ENCODE measurements around the gene SCAF1.
"Not testable (repeated sequence)": the region's sequence is repeated elsewhere in the genome, so short reads cannot be mapped to it uniquely, and the experiment has no call there.

The SCAF1 gene

GRCh38 chr19:49615861-49616260 lies 26.1 kb upstream of the SCAF1 start:
- DNase-seq: no peak

- DNase-seq: no peak
Observed at GRCh38 chr19:49616532-49616931, 25.5 kb upstream of the SCAF1 start.

- no peak for DNase-seq
Observed at GRCh38 chr19:49616945-49617344, 25.1 kb upstream of the SCAF1 start.

GRCh38 chr19:49617860-49618259 lies 24.1 kb upstream of the SCAF1 start:
- not testable (repeated sequence) for DNase-seq

GRCh38 chr19:49624967-49625910 lies 16.8 kb upstream of the SCAF1 start:
- no peak for DNase-seq

- no peak for DNase-seq
Observed at GRCh38 chr19:49626226-49626625, 15.8 kb upstream of the SCAF1 start.

GRCh38 chr19:49629659-49630058 lies 12.3 kb upstream of the SCAF1 start:
- no peak for DNase-seq

GRCh38 chr19:49631014-49631588 lies 10.9 kb upstream of the SCAF1 start:
- peak in 1 of 51 donors; percentile 25 for DNase-seq

- DNase-seq: no peak
Observed at GRCh38 chr19:49631610-49632192, 10.3 kb upstream of the SCAF1 start.

- DNase-seq: no peak
Observed at GRCh38 chr19:49632576-49632975, 9.4 kb upstream of the SCAF1 start.

- not testable (repeated sequence) for DNase-seq
Observed at GRCh38 chr19:49633273-49633672, 8.7 kb upstream of the SCAF1 start.

- peak in 1 of 51 donors; percentile 15 for DNase-seq
Observed at GRCh38 chr19:49635530-49636232, 6.3 kb upstream of the SCAF1 start.

GRCh38 chr19:49636233-49636932 lies 5.6 kb upstream of the SCAF1 start:
- DNase-seq: no peak

GRCh38 chr19:49637821-49638738 lies 3.9 kb upstream of the SCAF1 start:
- DNase-seq: peak in 7 of 51 donors; percentile 8 to 20 (median 13)

- peak in 1 of 51 donors; percentile 50 for DNase-seq
Observed at GRCh38 chr19:49639401-49640112, 2.5 kb upstream of the SCAF1 start.

GRCh38 chr19:49640113-49640898 lies 1.7 kb upstream of the SCAF1 start, which contains the start of gene RRAS:
Gene RRAS, minus strand, starts transcription at chr19:49640143. Its CDS starts 45 bp downstream, at chr19:49640098.
- DNase-seq: peak; percentile 68 to 100 (median 98)

GRCh38 chr19:49642492-49643035 lies 555 bp downstream of the SCAF1 start:
- no peak for DNase-seq

GRCh38 chr19:49643466-49643865 lies 1.5 kb downstream of the SCAF1 start:
- no peak for DNase-seq

Measured in hypothalamus (tissue), 51 donors.